HTR-8/SVneo (cell line): ENCODE results near the gene ZNF766.
"Not testable (repeated sequence)": the region's sequence is repeated elsewhere in the genome, so short reads cannot be mapped to it uniquely, and the experiment has no call there.

Experiments
- DNase-seq: peaks from one replicate; pipeline ENCODE4 v3.0.0; 2011; ENCODE audit warnings: low spot score, mixed read lengths; ENCODE audit not compliant: insufficient read length
- FAIRE-seq: peaks from 2 replicates; lab custom pipeline; 2011; peaks lifted over from hg19 to GRCh38; lab: Jason Lieb, UNC

ZNF766 gene

DNA sequence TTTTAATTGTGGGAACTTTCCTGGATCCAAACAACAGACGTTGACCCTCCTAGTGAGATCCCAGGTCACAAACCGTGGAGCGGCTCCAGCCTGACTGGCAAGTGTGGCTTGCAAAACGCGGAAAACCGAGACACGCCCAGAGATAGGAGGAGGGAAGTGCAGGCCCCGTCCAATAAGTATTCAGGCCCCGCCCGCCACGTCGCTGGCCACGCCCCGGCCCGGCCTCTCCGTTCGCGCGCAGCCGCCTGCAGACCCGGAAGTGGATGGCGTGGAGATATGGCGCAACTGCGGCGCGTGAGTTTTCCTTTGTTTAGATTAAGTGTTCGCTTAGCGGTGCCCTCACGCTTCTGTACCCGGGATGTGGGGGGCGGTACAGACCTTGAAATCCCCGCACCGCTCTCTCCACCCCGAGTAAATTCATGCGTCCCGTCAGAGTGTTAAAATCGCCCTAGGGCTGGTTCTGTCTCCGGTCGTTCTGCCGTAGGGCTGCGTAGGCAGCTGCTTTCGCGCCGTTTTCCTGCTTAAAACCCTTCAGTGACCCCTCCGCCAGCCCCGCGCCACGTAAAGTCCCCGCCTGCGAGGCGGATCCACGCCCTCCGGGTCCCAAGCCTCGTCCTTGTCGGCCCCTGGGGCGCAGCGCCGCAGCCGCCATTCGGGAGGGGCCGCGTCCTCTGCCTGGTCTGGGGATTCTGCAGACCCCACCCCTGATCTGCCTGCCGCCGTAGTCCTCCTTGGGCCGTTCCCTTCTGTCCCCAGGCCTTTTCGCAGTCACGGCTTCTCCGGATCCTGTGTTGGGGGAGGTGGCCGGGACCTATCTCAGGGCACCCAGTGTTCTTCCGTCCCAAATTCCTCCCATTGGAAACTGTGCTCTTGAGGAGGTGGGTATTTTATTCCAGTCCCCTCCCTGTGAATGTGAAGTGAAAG lies at the start of gene ZNF766:
Gene ZNF766 (plus strand): TSS at position 250 of the 924 bp plus-strand sequence. CDS start 27 bp downstream, at position 277.
- FAIRE-seq (peak; percentile 95), DNase-seq (peak; percentile 92)

DNA sequence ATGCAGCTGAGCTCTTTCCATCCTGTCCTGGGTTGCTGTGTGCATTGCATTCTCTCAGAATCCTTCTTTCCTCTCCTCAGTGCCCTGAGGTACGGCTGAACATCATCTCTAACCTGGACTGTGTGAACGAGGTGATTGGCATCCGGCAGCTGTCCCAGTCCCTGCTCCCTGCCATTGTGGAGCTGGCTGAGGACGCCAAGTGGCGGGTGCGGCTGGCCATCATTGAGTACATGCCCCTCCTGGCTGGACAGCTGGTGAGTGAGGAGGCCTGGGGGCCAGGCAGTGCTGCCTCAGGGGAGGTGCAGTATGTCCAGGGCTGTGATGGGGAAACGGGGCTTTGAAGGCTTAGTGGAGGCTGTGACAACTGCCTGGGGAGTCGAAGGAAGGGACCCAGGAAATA lies 49.8 kb upstream of the ZNF766 start:
- FAIRE-seq (peak; percentile 9), DNase-seq (no peak)

DNA sequence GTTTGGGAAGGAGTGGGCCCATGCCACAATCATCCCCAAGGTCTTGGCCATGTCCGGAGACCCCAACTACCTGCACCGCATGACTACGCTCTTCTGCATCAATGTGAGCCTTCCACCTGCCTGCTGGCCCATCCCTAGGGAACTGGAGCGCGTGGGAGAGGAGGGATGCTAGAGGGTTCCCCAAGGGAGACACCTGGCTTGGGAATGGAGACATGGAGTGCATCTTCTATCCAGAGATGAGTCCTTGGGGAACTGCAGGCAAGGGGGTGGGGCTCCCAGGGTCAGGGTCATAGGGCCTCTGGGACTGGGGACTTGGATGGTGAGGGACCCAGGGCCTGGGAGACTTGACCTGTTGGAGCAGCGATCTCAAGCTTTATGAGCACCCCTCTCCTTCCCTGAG lies 48.4 kb upstream of the ZNF766 start:
- no peak for FAIRE-seq

DNA sequence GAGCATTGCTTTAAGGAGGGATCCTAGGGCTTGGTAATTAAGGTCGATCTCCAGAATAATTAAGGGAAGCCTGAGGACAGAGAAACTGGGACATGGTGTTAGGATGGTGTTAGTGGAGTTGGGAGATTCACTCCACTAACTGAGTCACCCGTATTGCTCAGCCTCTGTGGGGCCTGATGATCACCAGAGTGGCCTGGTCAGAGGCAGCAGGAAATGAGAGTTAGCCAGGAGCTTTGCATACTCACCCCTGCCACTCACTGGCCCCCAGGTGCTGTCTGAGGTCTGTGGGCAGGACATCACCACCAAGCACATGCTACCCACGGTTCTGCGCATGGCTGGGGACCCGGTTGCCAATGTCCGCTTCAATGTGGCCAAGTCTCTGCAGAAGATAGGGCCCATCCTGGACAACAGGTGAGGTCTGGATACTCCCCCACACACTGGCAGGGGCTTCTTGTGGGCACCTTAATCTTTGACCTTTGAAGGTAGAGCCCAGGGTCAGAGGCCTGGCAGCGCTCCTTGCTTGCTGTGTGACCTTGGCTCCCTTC lies 47.5 kb upstream of the ZNF766 start:
- no peak for DNase-seq
- FAIRE-seq = no peak

More for the DNA sequence above, 48.4 kb upstream of the ZNF766 start:
- no peak for DNase-seq

DNA sequence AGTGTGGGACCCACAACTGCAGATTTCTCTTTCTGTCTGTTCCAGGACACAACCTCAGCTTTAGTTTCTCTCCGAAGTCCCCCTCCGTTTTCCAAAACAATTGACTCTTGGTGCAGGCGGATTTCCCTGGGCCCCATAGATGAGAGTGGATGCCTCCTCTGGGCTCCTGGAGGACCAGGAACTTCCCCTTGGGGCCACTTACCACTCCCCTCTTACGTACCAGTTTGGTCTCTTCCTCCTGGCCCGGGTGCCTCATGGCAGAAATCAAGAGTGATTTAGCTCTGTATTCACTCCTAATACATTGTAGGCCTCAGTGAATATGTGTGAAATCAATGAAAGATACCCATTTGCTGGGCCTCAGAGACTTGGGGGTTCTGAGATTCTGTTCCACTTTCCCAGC lies 45.2 kb upstream of the ZNF766 start:
- no peak for FAIRE-seq
- no peak for DNase-seq

DNA sequence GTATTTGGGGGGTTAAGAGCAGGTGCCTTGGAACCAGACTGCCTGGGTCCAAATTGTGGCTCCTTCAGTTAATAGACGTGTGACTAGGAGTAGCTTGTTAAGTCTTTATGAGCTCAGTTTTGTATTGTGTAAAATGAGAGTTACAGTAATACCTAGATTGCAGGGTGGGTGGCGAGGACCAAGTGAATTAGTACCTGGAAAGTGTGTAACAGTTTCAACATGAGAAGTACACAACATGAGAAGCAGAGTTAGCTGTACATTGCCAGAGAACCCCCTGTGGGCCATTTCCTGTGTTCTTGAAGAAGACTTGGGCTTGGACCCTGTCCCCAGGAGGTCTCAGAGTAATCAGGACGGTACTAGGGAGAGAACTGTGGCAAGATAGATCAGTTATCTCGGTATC lies 42.7 kb upstream of the ZNF766 start:
- DNase-seq = no peak
- FAIRE-seq = no peak

DNA sequence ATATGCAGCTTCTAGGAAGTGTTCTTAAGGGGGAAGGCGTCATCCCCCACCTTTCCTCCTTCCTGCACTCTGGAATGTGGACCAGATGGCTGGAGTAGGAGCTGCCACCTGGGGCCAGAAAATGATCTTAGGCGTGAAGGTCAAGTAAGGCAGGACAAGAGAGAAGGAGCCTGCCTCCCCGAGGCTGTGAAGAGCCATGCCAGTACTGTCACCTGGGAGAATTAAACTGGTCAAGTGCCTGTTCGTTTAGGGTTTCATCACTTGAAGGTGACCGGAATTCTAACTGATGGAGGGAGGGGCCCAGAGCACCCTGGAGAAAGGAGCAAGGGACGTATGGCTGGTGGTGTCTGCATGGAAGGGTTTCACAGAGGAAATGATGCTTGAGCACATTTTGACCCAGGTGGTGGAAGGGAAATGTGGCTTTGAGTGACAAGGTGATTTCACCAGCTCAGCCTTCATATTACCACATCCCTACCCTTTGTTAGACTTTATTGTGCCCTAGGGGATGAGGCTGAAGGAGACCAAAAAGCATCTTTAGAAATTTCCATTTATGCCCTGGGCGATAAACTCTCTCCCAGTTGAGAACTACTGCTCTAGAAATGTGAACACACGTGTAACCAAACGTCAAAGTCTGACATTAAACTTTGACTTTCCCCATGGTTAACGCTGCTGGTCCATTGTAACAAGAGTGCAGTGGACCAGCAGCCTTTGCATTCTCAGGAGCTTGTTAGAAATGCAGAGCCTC lies 42.0 kb upstream of the ZNF766 start:
- DNase-seq = no peak

DNA sequence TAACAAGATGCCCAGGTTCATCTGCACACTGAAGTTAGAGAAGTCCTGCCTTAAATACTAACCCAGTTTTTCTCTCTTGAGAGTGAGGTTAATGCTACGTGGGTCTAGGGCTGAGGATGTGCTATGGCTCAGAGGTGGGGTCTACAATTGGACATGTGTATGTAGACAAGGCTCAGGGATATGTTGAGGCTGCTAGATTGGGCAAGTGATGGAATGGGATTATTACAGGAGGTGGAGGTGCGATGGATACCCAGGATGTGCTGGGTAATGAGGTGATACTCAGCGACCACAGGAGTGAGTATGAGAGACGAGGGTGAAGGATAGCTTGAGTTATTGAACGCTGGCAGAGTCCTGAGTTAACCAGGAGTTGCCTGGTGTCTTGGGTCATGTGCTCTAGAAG lies 41.4 kb upstream of the ZNF766 start:
- FAIRE-seq (no peak), DNase-seq (no peak)

More for the DNA sequence above, 42.0 kb upstream of the ZNF766 start:
- FAIRE-seq = no peak

DNA sequence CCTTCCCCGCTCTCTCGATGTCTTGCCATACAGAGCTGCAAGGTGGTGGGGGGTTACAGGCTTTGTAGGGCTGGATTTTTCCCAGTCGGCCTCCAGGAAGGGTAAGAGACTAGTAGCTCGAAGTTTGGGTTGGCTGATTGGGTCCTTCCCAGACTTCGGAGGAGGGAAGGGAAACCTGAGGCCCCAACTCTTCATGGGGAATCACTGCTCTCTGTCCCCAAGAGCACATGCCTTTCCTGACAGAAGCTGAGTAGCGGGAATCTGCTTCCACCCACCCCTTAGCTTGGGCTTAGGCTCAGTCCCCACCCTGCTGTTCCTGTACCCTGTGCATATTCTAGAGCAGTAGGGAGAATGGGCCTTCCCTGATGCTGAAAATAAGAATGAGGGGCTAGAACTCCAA lies 39.9 kb upstream of the ZNF766 start:
- FAIRE-seq (no peak), DNase-seq (no peak)

DNA sequence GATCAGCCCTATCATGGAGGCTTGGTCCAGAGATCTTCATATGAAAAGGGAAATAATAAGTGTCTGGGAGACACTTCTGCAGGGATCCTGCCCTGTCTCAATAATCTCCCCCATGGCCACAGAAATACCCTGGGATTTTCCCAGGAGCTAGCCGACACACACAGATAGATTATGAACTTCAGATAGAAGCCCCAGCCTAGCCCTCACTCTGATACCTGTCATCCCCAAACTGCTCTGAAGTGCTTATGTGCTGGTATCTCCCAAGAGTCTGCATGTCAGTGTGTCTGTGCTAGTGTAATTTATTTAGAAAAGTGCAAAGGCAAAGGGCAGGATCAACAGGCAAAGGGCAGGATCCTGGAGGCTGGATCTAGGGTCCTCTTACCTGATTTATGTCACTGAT lies 38.7 kb upstream of the ZNF766 start:
- DNase-seq = no peak
- no peak for FAIRE-seq

DNA sequence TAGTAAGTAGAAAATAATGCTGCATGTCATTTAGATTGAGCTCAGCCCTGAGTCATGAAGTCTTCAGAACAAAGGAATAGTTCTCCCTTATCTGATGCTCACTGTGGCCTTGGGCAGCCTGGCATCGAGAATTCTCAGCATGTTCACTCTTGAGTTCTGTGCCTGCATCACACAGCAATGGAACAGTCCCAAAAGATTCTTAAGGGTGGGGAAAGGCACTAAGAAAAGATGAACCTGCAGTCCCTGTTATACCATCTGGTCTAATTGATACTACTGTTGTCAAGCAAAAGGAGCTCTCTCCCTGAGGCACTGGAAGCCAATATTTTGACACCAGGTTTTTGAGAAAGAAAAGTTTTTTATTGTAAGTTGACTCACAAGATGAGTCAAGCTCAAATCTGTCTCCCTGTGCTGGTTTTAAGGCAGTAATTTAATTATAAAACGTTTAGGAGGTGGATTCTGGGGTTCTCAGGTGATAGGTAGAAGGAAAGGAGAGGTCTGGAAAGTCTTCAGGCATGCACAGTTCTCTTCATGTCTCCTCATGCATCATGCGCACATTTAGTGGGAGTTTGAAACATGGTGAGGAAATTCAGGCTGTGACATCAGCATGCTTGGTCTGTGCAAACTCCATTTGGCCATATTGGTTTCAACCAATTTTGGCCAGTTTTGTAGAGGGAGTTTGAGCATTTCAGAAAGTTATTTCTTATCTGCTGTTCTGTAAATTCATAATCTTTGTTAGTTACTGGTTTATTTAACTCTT lies 38.1 kb upstream of the ZNF766 start:
- FAIRE-seq (no peak), DNase-seq (no peak)

DNA sequence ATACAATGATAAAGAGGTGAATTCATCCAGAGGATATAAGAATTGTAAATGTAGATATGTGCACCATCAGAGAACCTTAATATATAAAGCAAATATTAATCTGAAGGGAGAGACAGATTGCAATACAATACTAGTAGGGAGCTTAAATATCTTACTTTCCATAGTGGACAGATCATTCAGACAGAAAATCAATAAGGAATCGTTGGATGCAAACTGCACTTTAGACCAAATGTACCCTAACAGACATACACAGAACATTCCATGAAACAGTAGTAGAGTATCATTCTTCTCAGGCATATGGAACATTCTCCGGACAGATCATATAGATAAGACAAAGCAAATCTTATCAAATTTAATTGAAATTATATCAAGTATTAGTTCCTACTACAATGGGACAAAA lies 35.0 kb upstream of the ZNF766 start:
- no peak for FAIRE-seq
- DNase-seq = no peak

DNA sequence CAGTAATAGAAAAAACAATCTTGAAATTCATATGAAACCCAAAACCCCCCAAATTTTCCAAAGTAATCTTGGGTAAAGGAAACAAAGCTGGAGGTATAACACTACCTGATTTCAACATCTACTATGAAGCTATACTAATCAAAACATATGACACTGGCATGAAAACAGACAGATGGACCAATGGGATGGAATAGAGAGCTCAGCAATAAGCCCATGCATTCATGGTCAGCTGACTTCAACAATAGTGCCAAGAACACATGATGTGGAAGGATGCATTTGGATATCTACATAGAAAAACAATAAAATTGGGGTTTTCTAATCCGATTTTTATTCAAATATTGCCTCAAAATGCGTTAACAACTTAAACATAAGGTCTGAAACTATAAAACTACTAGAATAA lies 32.2 kb upstream of the ZNF766 start:
- FAIRE-seq (no peak), DNase-seq (no peak)

DNA sequence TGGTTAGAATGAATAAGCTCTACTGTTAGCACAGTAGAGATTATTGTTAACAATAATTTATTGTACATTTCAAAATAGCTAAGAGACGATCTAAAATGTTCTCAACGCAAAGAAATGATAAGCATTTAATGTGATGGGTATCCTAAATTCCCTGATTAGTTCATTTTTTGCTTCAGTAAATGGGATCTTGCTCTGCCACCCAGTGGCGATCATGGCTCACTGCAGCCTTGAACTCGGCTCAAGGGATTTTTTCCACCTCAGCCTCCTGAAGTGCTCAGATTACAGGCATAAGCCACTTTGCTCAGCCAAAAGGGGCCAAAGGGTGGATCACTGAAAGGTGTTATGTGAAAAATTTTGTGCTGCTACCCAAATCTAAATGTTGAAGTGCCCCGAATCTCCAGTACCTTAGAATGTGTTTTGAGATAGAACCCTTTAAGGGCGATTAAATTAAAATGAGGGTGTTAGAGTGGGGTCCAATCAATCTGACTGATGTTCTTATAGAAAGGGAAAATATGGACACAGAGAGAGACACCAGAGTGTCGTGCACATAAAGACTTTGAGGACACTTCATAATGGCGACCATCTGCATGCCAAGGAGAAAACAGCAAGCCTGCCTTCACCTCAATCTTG lies 31.5 kb upstream of the ZNF766 start:
- FAIRE-seq = no peak

DNA sequence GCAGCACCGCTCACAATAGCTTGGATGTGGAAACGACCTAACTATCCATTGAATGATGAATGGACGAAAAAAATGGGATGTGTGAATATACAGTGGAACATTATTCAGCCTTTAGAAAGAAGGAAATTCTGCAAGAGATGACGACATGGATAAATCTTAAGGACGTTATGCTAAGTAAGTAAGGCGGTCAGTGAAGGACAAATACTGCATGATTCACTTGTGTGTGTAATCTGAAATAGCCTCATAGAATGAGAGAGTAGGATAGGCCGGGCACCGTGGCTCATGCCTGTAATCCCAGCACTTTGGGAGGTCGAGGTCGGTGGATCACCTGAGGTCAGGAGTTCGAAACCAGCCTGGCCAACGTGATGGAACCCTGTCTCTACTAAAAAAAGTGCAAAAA lies 25.4 kb upstream of the ZNF766 start:
- DNase-seq (no peak), FAIRE-seq (no peak)

More for the DNA sequence above, 31.5 kb upstream of the ZNF766 start:
- DNase-seq = peak; percentile 26

DNA sequence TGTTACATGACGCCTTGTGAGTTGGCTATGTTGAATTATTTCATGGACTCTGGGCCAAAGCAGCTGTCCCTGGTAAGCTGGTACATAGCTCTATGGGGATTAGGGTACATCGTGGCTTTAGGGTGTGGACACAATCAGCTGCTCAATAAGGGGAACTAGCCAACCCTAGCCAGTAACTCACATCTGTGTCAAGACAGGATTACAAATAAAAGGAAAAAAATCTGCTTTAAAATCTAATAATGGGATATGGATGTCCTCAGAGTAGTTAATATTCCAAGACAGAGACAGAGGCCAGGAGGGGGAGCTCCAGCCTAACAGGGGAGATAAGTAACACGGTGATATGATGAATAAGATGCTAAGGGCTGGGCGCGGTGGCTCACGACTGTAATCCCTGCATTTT lies 21.1 kb upstream of the ZNF766 start:
- DNase-seq (peak; percentile 23), FAIRE-seq (no peak)

DNA sequence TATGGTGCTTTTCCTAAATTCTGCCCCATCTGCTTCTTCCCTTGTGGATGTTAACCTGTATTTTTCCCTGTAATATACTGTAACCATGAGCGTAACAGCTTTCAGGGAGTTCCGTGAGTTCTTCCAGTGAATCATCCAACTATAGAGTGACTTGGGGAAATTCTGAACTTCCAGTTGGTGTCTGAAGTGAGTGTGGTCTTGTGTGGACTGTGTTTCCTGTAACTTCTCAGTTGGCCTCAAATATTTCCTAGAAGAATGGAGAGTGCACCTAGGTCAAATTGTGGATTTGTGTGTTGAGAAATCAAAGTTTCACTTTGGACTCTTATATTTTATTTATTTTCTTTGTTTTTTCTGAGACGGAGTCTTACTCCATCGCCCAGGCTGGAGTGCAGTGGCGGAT lies 11.0 kb upstream of the ZNF766 start:
- FAIRE-seq (no peak), DNase-seq (no peak)

DNA sequence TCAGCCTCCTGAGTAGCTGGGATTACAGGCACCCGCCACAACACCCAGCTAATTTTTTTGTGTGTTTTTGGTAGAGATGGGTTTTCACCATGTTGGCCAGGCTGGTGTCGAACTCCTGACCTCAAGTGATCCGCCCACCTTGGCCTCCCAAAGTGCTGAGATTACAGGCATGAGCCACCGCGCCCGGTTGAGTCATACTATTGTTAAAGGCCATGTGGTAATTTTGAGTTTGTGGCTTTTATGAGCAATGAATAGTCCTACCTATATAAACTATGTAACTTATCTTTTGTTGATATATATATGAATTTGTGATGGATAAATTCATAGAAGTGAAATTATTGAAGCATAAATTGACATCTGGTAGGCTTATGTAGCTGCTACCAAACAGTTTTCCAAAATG lies 3.8 kb upstream of the ZNF766 start:
- FAIRE-seq, DNase-seq: not testable (repeated sequence)

DNA sequence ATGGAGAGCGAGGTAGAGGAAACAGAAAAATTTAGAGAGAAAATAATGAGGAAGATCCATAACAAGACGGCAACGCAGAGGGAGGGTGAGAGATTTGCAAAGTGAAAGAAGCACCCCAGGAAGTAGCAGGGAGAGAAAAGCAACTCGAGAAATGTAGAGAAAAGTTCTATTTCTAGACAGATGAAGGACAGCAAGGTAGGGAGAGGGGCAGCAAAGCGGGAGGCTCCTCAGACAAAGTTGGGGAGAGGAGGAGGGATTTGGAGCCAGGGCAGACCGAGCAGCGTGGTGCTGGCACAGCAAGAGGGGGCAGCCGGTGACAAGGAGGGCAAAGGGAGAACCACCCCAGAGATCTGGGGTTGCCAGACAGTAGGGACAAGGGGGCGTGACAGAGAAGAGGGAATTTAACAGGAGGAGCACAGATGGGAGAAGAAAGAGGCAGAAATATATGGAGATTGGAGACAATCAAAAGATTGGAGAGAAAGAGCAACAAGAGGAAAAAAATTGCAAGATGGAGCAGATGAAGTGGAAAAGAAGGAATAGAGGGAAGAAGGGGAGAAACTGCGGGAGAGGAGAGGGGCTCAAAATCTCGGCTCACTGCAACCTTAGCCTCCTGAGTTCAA lies 989 bp downstream of the ZNF766 start:
- peak; percentile 8 for DNase-seq
- no peak for FAIRE-seq
